Hematopoietic multipotent progenitor cell treated with erythropoietin and hydrocortisone succinate and interleukin-3 and kit ligand, for 4 days (in vitro differentiated cells): ENCODE results near the gene CLN3.
"Not testable (repeated sequence)": the region's sequence is repeated elsewhere in the genome, so short reads cannot be mapped to it uniquely, and the experiment has no call there.

Source experiments
- DNase-seq: peaks from one replicate; pipeline ENCODE4 v3.0.0-alpha.2; 2015

Gene CLN3

DNA sequence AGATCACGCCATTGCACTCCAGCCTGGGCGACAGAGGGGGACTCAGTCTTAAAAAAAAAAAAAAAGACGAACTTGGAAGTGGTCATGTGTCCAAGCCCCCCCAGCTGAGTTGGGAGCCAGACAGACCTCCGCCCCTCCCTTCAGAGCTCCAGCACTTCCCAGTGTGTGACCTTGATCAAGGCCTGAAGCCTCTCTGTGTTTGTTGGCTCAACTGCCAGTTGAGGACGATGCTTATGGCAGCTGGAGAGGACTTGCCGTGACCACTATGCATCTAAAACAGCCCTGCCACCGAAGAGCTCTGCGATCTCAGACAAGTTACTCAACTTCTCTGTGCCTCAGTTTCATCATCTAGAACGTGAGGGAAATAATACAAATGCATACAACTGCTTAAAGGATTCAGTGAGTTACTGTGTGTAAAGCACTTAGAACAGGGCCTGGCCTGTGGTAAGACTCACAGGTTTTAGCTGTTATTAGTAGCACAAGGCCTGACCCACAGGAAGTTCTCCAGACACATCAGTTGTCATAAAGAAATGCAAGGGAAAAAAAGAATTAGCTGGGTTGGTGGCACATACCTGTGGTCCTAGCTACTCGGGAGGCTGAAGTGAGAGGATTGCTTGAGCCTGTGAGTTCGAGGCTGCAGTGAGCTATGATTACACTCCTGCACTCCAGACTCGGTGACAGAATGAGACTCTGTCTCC lies 21.8 kb upstream of the CLN3 start:
- DNase-seq, result no peak

DNA sequence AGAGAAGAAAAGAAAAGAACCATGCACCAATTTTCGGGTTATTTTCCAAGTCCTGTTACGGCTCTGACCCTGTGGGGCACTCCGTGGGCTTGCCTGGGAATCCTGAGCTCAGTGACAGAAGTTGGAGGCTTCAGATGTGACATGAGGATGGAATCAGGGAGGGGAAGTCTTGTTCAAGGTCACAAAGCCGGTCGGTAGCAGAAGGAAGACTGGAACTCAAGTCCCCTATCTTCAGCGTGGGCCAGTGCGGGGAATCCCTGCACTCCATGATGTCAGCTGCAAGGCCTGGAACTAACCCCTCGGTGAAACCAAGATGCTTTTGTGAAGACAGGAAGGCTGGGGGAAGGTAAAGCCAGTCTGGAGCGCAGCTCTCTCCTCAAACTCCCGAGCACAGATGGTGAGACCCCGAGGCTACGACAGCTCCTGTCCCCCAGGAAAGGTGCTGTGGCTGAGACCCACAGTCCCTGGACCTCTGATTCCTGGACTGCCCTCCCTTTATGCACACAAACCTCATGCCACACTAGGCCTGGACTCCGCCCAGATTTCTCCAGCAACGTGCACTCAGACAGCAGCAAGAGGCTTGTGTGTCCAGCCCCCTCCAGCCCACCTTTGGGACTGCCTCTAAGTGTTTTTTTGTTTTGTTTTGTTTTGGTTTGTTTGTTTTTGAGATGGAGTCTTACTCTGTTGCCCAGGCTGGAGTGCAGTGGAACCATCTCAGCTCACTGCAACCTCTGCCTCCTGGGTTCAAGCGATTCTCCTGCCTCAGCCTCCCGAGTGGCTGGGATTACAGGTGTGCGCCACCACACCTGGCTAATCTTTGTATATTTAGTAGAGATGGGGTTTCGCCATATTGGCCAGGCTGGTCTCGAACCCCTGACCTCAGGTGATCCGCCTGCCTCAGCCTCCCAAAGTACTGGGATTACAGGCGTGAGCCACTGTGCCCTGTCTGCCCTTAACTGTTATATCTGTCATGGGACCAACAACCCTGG lies 20.2 kb upstream of the CLN3 start:
- no peak for DNase-seq

DNA sequence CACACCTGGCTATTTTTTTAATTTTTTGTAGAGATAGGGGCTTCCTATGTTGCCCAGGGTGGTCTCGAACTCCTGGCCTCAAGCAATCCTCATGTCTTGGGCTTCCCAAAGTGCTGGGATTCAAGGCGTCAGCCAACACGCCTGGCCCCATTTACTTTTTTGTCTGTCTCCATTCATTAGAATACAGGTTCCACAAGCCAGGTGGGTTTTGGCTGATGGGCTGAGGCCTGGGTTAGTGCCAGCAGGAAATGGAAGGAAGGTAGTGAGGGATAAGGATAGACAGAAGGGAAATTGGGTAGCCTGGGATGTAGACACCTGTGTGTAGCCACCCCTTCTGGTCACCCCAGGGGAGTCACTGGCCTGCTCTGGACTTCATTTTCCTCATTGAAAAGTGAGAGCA lies 19.2 kb upstream of the CLN3 start:
- no peak for DNase-seq

DNA sequence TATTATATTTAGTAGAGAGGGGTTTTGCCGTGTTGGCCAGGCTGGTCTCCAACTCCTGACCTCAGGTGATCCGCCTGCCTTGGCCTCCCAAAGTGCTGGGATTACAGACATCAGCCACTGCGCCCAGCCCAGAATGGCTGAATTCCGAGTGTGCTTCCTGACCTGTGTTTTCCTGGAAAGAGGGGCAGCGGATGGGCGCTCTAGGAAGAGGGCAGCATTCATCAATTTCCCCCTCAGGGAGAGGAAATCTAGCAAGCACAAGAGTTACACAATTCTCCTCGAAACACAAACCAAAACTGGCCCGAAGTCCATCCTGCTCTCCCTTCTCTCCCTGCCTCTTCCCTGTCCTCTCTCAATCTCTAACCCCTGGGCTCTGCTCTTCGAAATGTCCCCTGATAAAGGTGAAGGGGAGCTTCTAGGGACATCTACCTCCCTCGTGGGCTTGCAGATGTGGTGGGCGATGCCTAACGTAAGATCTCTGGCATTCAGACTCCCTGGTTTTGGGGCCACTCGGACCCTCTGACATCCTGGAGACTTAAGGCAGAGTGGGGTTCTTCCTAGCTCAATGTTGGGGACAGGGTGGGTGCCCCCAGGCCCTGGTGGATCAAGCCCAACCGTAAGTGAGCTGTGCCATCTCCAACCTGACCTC lies 13.7 kb upstream of the CLN3 start:
- no peak for DNase-seq

DNA sequence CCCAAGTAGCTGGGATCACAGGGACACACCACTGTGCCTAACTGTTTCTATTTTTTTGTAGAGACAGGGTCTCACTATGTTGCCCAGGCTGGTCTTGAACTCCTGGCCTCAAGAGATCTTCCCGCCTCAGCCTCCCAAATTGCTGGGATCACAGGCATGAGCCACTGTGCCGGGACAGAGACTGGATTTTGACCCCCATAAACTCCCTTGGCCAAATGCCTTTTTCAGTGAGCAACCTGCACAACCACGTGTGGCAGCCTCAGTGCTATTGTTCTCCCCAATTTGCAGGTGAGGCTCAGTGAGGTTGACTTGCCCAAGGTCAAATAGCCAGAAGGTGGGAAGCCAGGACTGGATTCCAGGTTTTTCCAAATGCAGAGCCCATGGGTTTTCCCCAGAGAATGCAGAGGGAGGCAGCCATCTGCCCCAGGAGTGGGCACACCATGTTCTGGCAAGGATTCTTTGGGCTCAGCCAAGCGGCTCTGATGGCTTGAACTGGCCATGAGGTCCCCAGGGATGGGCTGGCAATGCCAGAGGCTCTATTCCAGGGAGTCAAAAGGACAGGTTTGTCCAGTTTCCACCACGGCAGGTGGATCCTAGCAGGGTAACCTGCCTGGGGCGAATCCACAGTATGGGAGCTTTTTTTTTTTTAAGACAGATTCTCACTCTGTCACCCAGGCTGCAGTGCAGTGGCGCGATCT lies 13.0 kb upstream of the CLN3 start:
- DNase-seq, result no peak

DNA sequence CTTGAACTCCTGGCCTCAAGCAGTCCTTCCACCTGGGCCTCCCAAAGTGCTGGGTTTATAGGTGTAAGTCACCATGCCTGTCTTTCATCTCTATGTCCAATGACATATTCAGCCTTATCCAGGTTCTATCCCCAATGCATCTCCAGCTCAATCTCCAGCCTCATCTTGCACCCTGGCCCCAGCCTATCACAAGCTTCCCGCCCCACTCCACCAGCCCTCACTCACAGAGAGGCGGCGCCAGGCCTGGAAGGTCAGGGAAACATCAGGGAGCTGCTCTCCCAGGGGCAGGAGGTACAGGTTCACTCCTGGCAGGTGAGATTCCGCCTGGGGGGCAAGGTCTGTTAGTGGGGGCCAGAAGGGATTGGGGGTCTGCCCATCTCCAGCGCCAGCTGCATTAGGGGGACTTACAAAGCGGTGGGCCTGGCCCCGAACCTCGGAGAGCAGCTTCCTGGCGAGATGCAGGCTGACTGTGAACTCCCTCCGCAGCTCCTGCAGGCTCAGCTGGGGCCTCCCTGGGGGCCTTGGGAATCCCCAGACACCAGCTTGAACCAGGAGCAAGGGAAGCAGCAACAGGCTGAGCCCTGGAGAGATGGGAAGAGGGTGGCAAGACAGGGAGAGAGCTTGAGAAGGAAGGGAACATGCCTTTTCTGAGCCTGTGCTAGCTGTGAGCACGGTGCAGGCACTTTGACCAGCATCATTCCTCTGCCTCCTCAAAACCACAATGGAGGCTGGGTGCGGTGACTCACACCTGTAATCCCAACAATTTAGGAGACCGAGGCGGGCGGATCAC lies 11.8 kb upstream of the CLN3 start:
- no peak for DNase-seq

DNA sequence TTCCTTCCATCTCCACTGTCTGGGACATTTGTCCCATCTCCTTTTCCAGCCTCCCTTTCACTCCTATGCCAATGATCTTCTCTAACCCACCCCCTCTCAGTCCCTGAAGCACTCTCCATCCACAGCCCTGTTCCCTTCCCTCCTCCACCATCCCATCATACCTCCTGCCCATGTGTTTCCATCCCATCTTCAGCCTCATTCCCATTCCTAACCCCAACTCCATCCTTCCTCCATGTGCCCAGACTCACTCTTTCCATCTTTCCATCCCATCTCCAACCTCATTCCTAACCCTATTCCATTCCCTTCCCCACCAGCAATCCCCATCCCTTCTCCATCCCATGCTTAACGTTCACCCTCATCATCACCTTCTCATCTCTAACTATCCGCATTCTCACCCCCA lies 10.4 kb upstream of the CLN3 start:
- DNase-seq, result no peak

DNA sequence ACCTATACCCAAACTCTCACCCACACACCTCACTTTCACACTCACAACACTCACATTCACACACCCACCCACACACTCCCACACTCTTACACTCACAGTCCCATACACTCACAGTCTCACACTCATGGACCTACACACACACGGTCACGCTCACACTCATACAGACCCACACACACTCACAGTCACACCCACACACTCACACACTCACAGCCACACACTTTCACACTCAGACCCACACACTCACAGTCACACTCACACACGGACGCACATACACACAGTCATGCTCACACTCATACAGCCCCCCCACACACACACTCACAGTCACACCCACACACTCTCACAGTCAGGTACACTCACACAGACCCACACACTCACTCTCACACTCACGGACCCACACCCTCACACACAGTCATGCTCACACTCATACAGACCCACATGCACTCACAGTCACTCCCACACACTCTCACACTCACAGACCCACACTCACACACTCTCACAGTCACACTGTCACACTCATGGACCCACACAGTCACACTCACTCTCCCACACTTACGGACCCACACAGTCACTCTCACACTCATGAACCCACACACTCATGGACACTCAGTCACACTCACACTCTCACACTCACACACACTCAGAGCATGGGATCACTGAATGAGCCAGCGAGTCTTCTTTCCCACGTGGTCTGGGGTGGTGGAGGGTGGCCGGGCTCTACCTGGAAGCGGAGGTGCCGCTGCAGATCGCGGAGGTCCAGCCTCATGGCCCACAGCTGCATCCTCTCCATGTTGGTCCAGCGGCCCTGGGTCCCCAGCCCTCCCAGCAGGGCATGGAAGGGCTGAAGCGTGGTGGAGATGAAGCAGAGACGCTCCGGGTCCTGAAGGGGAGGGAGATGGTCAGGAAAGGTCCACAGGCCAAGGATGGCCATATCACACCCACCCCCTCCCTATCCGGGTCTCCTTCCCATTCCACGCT lies 9.7 kb upstream of the CLN3 start:
- no peak for DNase-seq

DNA sequence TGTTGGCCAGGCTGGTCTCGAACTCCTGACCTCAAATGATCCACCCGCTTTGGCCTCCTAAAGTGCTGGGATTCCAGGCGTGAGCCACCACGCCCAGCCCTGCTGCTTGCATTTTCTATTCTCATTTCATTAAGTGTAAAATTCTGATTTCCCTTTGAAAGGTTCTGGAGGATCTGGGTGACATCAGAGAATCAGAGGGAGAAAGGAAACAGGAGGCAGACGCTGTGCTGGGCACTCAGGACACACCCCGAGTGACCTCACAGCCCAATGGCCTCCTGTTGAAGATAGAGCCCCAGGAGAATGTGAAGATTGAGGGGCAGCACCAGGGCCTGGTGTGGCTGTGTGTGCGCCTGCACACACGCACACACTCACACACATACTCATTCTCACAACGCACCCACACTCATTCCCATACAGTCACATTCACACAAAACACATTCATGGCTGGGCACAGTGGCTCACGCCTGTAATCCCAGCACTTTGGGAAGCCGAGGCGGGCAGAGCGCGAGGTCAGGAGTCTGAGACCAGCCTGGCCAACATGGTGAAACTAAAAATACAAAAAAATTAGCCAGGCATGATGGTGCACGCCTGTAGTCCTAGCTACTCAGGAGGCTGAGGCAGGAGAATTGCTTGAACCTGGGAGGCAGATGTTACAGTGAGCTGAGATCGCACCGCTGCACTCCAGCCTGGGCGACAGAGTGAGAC lies 8.8 kb upstream of the CLN3 start:
- DNase-seq, result not testable (repeated sequence)

DNA sequence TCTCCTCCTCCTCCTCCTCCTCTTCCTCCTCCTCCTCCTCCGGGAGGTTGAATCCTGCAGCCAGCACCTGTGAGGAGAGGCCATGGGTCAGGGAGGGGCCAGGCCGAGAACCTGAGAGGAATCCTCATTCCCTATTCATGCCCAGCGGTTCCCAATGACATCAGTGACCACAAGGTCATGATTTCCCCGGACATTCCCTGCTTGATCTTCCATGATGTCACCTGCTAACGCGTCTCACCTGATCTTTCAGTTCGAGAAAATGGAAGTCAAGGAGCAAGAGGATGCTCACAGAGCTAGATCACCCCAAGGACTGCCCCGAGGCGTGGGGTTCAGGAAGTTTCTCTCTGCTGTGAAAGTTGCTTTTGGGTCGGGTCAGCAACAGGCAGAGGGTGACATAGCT lies 8.0 kb upstream of the CLN3 start:
- DNase-seq, result no peak

DNA sequence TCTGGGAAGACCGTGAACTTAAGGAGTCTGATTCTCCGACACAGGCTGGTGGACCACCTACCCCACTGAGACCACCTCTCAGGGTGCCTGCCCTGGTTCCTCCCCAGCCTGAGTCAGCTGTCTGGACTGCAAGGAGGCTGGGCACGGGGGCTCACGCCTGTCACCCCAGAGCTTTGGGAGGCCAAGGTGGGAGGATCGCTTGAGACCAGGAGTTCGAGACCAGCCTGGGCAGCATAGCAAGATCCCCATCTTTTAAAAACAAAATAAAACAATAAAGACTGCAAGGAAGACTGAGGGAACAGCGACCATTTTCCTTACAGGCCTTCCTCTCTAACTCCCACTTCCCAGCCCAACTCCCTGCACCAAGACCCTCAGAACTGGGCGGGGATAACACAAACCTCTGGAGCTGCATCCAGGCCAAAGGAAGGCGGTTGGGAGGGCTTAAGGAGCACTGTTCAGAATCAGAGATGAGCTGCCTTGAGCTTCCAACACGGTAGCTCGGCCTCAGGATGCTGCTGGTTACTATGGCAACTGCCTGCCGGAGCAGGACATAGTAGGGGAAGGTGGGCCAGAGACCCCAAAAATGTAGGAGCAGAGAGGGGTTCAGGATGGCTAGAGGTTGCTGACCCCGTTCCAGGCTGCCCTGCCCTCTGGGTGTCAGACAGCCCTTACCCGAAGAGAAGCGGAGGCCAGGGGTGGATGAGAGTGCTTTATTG lies 7.0 kb upstream of the CLN3 start:
- no peak for DNase-seq

DNA sequence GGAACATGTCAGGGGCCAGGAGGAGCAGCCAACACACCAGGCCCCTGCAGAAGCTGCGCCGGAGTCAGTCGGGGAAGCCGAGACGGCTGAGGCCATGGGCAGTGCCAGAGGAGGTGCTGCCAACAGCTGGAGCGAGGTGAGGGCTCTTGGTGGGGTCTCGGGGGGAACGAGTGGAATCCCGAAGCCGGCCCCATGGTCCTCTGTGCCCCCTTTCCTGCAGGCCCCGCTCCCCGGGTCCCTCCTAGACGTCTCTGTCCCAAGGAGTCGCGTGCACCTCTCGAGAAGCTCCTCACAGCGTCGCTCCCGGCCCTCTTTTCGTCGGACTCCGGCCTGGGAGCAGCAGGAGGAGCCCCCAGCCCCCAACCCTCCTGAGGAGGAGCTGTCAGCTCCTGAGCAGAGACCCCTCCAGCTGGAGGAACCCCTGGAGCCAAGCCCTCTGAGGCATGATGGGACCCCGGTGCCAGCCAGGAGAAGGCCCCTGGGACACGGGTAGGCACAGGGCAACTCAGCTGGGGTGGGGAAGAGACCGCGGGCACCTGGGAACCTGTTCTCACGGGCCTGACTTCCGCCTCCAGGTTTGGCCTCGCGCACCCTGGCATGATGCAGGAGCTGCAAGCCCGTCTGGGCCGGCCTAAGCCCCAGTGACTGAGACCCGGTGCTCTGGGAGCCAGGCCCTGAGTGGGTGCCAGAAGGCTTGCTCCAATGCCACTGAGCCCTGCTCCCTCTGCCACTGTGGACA lies 6.2 kb upstream of the CLN3 start:
- DNase-seq, result no peak

DNA sequence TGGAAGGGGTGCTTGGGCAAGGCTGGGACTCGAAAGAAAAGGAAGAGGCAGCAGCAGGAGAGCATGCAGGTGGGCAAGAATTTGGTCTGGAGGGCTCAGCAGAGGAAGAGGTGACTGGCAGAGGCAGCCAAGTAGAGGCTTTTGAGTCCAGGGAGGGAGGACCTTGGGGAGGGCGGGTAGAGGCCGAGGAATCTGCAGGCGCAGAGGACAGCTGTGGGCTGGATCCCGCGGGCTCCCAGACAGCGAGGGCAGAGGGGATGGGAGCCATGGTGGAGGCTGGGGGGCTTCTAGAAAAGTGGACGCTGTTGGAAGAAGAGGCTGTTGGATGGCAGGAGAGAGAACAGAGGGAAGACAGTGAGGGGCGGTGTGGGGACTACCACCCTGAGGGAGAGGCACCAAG lies 5.5 kb upstream of the CLN3 start:
- DNase-seq, result no peak

DNA sequence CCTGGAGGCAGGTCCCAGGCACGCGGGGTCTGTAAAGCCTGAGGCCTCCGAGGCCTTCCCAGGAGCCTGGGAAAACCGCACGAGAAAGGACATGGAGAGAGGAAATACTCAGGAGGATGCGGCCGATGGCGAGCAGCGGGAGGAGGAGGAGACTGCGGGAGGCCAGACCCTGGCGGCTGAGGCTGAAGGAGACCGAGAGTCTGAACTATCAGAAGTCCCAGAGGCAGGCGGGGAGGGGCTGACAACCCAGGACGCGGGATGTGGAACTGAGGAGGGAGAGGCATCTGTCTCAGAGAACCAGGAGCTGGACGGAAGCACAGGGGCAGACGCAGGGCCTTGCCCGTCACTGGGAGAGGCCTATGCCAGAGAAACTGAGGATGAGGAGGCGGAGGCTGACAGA lies 5.0 kb upstream of the CLN3 start:
- DNase-seq, result no peak

DNA sequence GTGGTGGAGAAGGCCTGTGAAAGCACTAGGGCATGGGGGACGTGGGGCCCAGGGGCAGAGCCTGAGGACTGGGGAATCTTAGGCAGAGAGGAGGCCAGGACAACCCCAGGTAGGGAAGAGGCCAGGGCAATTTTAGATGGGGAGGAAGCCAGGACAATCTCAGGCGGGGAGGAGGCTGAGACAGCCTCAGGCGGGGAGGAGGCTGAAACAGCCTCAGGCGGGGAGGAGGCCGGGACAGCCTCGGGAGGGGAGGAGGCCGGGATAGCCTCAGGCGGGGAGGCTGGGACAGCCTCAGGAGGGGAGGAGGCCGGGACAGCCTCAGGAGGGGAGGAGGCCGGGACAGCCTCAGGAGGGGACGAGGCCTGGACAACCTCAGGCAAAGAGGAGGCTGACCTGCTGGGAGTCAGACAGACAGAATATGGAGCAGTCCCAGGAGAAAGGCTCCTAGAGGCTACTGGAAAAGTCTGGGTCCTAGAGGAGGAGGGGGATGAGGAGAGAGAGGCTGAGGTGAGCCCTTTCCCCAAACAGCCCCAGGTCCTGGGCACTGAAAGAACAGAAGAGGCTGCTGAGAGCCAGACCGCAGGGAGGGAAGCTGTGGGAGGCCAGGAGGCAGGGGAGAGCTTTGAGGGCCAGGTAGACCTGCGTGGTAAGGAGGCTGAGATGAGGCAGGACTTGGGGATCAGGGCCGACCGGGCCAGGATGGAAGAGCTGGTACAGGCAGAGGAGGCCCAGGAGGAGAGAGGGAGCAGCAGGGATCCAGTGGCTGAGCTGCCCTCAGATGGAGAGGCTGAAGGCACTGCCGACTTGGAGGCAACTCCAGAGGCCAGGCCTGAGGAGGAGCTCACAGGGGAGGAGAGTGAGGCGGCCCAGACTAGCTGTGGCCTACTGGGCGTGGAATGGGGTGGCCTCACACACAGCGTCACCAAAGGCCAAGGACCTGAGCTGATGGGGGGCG lies 4.2 kb upstream of the CLN3 start:
- no peak for DNase-seq

DNA sequence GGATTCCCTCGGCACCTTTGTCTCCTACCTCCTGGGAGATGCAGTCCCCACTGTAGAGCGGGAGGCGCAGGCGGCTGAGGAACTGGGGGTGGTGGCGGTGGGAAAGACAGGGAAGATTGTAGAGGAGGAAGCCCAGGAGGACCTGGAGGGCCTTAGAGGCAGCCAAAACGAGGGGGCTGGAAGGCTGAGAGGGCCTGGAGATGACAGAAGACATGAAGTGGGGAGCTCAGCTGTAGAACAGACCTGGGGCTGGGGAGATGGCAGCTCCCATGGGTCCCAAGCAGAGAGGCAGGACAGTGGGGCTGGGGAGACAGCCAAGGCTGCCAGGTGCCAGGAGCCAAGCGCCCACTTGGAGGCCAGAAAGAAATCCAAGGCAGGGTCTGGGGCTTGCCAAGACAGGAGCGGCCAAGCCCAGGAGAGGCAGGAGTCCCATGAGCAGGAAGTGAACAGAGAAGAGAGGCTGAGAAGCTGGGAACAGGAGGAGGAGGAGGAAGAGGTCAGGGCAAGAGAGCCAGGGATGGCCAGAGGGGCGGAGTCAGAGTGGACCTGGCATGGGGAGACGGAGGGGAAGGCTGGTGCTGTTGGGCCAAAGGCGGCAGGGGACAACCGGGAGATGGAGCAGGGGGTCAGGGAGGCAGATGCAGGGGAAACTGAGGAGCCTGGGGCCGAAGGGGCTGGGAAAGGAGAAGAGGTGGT lies 3.4 kb upstream of the CLN3 start:
- no peak for DNase-seq
